ENCODE results near the gene HOXB8.

Gene HOXB8

DNA sequence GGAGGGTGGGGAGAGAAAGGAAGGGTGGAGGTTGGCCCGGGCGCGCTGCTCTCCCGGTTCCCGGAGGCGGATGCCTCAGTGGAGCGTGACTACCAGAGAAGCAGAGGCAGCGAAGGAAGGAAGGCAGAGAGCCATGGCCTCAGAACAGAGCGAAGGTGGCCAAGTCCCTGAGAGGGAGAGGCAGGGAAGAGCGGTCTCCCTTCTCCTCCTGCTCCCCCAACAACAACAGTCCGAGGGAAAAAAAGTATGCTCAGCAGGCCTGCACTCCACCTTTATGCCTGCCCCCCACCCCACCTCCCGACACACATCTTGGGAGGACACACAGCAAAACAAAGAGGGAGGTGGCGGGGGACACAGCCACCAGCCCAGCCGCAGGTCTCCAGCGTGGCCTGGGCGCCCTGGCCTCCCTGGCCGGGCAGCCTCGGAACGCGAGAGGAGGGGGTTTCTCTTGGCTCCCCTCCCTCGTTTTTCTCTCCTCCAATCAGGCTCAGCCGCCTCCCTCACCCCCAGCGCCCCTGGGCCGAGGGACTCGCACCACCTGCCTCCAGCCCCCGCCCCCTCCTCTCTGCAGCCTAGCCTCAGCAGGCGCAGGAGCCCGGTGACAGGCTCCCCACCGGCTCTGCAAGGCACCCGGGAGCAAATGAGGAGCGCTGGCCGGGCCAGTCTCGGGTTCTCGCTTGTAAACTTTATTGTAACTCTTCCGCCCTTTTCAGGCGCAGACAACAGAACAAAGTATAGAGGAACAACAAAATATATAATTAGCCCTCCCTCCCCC, 3.2 kb downstream of the HOXB8 start:
- Histone ChIP-seq H3K36me3 (ENCODE audit: insufficient read depth, low read length) (no peaks in the 10 kb centered on the region), H3K4me1 (ENCODE audit: insufficient read depth, low read length) (no peaks in the 10 kb centered on the region), H3K9ac (ENCODE audit: low read depth, low read length) (no peak overlapping the region), H3K9me3 (ENCODE audit: control insufficient read depth, insufficient read depth, low read length) (no peaks in the 10 kb centered on the region; the same call in 1 of the 2 replicates)

DNA sequence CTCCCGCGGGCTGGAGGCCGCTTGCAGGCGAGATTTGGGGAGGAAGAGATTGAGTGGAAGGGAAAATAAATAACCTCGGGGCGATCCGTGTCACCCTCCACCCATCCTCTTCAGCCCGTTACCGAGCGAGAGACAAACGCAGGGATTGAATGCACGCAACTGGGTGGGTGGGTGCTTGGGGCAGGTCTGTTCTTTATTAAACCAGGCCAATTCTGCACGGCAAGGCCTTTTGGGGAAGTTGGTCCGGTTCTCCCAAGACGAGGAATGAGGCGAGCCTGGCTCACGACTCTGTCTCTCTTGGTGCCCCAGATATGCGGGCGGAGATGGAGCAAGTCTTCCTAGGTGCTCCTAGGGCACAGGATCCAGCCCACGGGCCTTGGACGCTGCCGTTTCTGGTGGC, 3.9 kb downstream of the HOXB8 start:
- Histone ChIP-seq H3K4me1 (ENCODE audit: insufficient read depth, low read length) (no peaks in the 10 kb centered on the region), H3K36me3 (ENCODE audit: insufficient read depth, low read length) (no peaks in the 10 kb centered on the region), H3K9ac (ENCODE audit: low read depth, low read length) (peak overlapping the region; percentile 48; the same call in 1 of the 2 replicates), H3K9me3 (ENCODE audit: control insufficient read depth, insufficient read depth, low read length) (no peaks in the 10 kb centered on the region; the same call in 1 of the 2 replicates)

- H3K9me3 ChIP-seq (ENCODE audit: control insufficient read depth, insufficient read depth, low read length), result no peaks in the 10 kb centered on the region; the same call in 1 of the 2 replicates
- no peaks in the 10 kb centered on the region for H3K36me3 ChIP-seq (ENCODE audit: insufficient read depth, low read length)
- peak within 1 kb of the TSS; percentile 48; the same call in 1 of the 2 replicates for H3K9ac ChIP-seq (ENCODE audit: low read depth, low read length)
- no peaks in the 10 kb centered on the region for H3K4me1 ChIP-seq (ENCODE audit: insufficient read depth, low read length)
These were observed 4.5 kb downstream of the HOXB8 start, which contains the start of gene HOXB7 for GRCh38 chr17:48610282-48611211. Gene HOXB7 (minus strand): TSS chr17:48611017. CDS start chr17:48610918, 99 bp downstream.

GRCh38 chr17:48609759-48610281, 5.3 kb downstream of the HOXB8 start:
- peak overlapping the region; percentile 48; the same call in 1 of the 2 replicates for H3K9ac ChIP-seq (ENCODE audit: low read depth, low read length)
- no peaks in the 10 kb centered on the region; the same call in 1 of the 2 replicates for H3K9me3 ChIP-seq (ENCODE audit: control insufficient read depth, insufficient read depth, low read length)
- H3K36me3 ChIP-seq (ENCODE audit: insufficient read depth, low read length), result no peaks in the 10 kb centered on the region
- no peaks in the 10 kb centered on the region for H3K4me1 ChIP-seq (ENCODE audit: insufficient read depth, low read length)

- no peaks in the 10 kb centered on the region; the same call in 1 of the 2 replicates for H3K9me3 ChIP-seq (ENCODE audit: control insufficient read depth, insufficient read depth, low read length)
- no peaks in the 10 kb centered on the region for H3K36me3 ChIP-seq (ENCODE audit: insufficient read depth, low read length)
- no peak overlapping the region for H3K9ac ChIP-seq (ENCODE audit: low read depth, low read length)
- no peaks in the 10 kb centered on the region for H3K4me1 ChIP-seq (ENCODE audit: insufficient read depth, low read length)
These were observed 6.1 kb downstream of the HOXB8 start for GRCh38 chr17:48609033-48609432.

DNA sequence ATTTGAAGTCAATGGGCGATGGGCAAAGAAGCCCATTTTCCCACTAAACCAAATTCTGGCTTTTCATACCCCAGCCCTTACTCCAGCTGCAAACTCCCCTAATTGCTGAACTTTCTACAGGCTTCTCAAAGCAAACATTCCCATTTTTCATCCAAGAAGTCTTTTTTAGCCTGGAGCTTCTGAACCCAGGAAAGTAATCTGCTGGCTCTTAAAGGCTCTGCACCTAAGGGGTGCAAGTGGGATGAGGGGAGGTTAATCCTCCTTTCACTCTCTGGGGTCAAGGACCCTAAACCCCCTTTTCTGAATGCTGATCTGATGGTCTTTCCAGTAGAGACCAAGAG, 6.6 kb downstream of the HOXB8 start:
- H3K4me1 ChIP-seq (ENCODE audit: insufficient read depth, low read length), result no peaks in the 10 kb centered on the region
- H3K9ac ChIP-seq (ENCODE audit: low read depth, low read length), result no peak overlapping the region
- H3K36me3 ChIP-seq (ENCODE audit: insufficient read depth, low read length), result no peaks in the 10 kb centered on the region
- H3K9me3 ChIP-seq (ENCODE audit: control insufficient read depth, insufficient read depth, low read length), result no peaks in the 10 kb centered on the region; the same call in 1 of the 2 replicates

GRCh38 chr17:48606892-48607614, 8.0 kb downstream of the HOXB8 start:
- H3K9me3 ChIP-seq (ENCODE audit: control insufficient read depth, insufficient read depth, low read length), result no peaks in the 10 kb centered on the region; the same call in 1 of the 2 replicates
- H3K36me3 ChIP-seq (ENCODE audit: insufficient read depth, low read length), result no peaks in the 10 kb centered on the region
- no peak overlapping the region for H3K9ac ChIP-seq (ENCODE audit: low read depth, low read length)
- H3K4me1 ChIP-seq (ENCODE audit: insufficient read depth, low read length), result no peaks in the 10 kb centered on the region

- H3K9ac ChIP-seq (ENCODE audit: low read depth, low read length), result no peak overlapping the region
- H3K36me3 ChIP-seq (ENCODE audit: insufficient read depth, low read length), result no peaks in the 10 kb centered on the region
- H3K4me1 ChIP-seq (ENCODE audit: insufficient read depth, low read length), result no peaks in the 10 kb centered on the region
- no peaks in the 10 kb centered on the region; the same call in 1 of the 2 replicates for H3K9me3 ChIP-seq (ENCODE audit: control insufficient read depth, insufficient read depth, low read length)
These were observed 8.9 kb downstream of the HOXB8 start for GRCh38 chr17:48605991-48606891.

- H3K4me1 ChIP-seq (ENCODE audit: insufficient read depth, low read length), result no peaks in the 10 kb centered on the region
- H3K9me3 ChIP-seq (ENCODE audit: control insufficient read depth, insufficient read depth, low read length), result no peaks in the 10 kb centered on the region; the same call in 1 of the 2 replicates
- H3K36me3 ChIP-seq (ENCODE audit: insufficient read depth, low read length), result no peaks in the 10 kb centered on the region
- no peak overlapping the region for H3K9ac ChIP-seq (ENCODE audit: low read depth, low read length)
These were observed 9.6 kb downstream of the HOXB8 start for GRCh38 chr17:48605409-48605919.

DNA sequence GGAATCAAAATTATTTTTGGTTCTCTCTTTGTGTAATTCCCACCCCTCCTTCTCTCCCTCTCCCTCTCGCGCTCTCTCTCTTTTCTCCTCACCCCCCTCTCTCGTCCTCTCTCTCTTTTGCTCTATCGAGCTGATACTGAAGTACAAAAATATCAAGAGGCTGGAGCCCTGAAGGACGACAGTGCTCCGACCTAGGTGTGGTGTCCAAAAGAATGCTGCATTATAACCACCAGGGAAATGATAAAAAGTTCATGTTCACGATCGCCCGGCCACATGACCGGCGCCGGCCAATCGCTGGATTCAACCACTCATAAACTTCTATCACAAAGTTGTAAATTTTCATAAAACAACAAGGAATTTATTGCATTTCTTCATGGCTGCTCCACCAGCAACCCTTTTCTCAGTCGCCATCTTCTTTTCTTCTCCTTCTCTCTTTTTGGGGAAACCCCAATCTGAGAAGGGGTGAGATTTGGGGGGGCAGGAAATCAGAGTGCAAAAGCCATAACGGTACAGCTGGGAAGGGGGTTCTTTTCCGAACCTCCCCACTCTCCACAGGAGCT, 10.2 kb downstream of the HOXB8 start, which contains the start of gene HOXB6:
HOXB6 (minus strand) TSS at position 217 of the 560 bp plus-strand sequence. CDS start 6,836 bp downstream, outside the sequence.
- Histone ChIP-seq H3K9me3 (ENCODE audit: control insufficient read depth, insufficient read depth, low read length) (no peaks in the 10 kb centered on the region; the same call in 1 of the 2 replicates), H3K9ac (ENCODE audit: low read depth, low read length) (no peak within 1 kb of the TSS), H3K4me1 (ENCODE audit: insufficient read depth, low read length) (no peaks in the 10 kb centered on the region), H3K36me3 (ENCODE audit: insufficient read depth, low read length) (no peaks in the 10 kb centered on the region)

GRCh38 chr17:48603959-48604769, 10.9 kb downstream of the HOXB8 start:
- H3K9me3 ChIP-seq (ENCODE audit: control insufficient read depth, insufficient read depth, low read length), result no peaks in the 10 kb centered on the region; the same call in 1 of the 2 replicates
- no peak overlapping the region for H3K9ac ChIP-seq (ENCODE audit: low read depth, low read length)
- no peaks in the 10 kb centered on the region for H3K36me3 ChIP-seq (ENCODE audit: insufficient read depth, low read length)
- H3K4me1 ChIP-seq (ENCODE audit: insufficient read depth, low read length), result no peaks in the 10 kb centered on the region
